ENCODE data around the gene CD34.

GRCh38 chr1:207948536-207949250 lies 37.8 kb upstream of the CD34 start:
- TF ChIP-seq TOX (CRISPR knock-in tag; IDR thresholded peaks at IDR 0.05; ENCODE audit: borderline replicate concordance) = no peak
- TF ChIP-seq, protein P1, sequence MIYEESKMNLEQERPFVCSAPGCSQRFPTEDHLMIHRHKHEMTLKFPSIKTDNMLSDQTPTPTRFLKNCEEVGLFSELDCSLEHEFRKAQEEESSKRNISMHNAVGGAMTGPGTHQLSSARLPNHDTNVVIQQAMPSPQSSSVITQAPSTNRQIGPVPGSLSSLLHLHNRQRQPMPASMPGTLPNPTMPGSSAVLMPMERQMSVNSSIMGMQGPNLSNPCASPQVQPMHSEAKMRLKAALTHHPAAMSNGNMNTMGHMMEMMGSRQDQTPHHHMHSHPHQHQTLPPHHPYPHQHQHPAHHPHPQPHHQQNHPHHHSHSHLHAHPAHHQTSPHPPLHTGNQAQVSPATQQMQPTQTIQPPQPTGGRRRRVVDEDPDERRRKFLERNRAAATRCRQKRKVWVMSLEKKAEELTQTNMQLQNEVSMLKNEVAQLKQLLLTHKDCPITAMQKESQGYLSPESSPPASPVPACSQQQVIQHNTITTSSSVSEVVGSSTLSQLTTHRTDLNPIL (CRISPR knock-in tag; IDR thresholded peaks at IDR 0.05; ENCODE audit: low read depth) = no peak

All from SK-N-SH treated with all-trans-retinoic acid at 6 μM for 48 hours (cell line).